ACHN (cell line): Measurements from ENCODE around the gene SEPTIN5.

Source experiments
- DNase-seq: peaks from one replicate; pipeline ENCODE4 v3.0.0-alpha.2; 2015
- in situ Hi-C: cut with HindIII; loops from 2 replicates; pipeline ENCODE4 v1.10.0; 2017; ENCODE audit warnings: low sequenced_read_pairs, low pct_ligation_motif_present, low pct_unique_long_range_greater_than_20kb

Gene SEPTIN5

DNA sequence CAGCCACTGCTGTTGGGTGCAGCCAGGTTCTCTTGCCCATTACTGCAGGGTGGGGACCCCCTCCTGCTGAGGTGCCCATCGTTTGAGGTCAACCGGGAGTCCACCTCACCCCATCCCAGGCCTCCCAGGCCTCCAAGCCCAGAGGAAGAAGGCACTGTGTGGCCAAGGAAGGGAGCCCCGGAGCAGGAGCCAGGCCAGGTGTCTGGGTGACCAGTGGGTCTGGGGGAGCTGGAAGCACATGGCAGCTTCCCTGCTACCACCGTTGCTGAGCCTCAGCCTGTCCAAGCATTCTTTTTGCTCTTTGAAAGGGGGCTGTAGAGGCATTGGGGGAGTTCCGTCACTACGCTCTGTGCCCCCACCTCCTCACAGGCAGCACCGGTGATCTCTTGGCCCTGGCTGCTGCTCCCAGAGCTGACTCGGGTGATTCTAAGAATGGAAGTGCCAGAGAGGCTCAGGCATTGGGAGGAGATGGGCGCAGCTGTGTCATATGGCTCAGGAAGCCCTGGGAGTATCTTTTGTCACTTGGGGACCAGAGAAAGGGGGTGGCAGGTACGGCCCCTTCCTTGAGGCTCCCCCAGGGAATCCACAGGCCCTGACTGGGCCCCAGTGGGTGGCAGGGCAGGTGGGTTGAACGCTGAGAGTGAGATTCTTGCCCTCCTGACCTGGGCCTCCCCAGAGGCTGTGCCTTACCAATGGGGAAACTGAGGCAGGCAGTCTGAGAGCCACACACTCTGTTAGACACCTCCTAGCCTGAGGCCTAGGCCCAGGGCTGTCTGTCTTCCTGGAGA lies 1.9 kb downstream of the SEPTIN5 start:
- no peak for DNase-seq
- in situ Hi-C loops, result no loop called here

DNA sequence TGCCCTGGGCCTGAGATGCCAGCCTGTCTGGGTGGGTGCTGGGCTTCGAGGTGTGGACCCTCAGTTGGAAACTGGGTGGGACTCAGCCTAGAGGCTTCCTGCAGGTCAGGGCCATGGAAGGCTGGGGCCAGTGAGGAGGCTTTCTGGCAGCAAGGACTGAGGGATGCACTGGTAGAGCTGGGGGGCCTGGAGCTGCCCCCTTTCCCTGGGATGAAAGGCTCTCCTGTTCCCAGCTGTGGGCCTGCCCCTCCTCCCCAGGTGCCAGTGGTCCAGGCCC lies 2.5 kb downstream of the SEPTIN5 start:
- no peak for DNase-seq
- in situ Hi-C loops, result no loop called here

DNA sequence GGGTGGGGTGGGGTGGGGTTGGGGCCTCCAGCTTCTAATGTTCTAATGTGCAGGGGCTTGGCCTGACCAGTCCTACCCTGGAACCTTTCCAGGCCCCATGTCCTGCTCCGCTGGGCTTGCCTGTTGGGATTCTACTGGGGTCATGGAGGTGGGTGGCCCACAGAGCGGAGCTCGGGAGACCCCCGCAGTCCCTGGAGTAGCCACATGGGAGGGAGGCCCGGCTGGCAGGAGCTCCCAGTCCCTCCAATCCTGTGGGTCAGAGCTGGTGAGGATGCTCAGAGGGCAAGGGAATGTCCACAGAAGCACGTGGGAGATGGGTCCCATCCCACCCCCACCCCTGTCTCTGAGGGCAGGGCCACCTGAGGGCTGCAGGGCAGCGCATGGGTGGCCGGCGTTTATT lies 2.9 kb downstream of the SEPTIN5 start:
- no peak for DNase-seq
- in situ Hi-C loops, result no loop called here

DNA sequence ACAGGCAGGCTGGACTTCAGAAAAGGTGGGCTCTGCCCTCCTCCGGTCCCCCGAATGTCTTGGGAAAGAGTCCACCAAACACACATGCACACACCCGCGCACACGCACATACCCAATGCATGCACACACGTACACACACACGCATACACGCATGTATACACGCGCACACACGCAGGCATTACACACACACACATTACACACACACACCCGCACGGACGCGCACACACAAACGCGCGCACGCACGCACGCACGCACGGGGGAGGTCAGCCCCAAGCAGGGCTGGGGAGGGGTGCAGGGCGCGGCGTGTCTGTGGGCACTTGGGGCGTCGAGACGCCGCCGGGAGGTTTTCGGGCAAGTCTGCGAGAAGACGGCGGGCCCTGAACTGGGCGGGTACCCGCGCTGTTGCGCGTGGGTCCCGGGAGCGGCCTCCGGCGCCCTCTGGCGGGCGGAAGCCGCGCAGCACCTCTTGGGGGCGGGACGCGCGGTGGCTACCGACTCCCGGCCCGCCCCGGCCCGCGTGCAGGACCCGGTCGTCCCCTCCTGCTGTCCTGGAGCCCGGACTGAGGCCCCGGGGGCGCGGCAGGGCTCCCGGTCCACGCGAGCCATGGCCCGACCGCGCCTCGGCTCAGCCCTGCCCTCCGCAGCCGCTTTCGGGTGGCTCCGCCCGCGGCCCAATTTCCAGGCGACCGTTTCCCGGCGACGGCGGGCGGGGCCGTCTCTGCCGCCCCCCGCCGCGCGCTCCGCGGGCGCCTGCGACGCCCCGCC lies 3.6 kb downstream of the SEPTIN5 start:
- in situ Hi-C loops, result no loop called here

DNA sequence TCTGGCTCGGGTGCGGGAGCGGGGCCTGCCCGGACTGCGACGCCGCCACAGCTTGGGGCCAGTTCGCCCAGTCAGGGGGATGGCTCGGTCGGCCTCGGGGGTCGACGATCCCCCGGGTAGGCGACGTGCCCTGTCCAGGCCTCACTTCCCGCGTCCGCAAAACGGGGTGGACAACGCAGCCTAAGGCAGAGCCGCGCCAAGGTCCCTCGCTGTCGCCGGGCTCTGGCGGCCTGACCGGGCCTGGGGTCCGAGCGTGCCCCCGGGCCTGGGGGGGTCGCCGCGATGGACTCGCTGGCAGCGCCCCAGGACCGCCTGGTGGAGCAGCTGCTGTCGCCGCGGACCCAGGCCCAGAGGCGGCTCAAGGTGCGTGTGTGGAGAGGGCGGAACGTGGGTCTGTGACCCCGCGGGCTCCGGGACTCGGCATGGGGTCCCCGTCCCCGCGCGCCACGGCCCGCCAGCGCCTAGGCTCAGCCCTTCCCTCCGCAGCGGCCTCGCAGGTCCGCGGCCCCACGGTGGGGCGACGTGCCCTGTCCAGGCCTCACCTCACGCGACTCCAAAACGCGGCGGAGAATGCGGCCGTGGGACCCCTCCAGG lies 4.2 kb downstream of the SEPTIN5 start:
- in situ Hi-C loops, result no loop called here
- no peak for DNase-seq

More for the DNA sequence above, 3.6 kb downstream of the SEPTIN5 start:
- DNase-seq, result peak; percentile 57

DNA sequence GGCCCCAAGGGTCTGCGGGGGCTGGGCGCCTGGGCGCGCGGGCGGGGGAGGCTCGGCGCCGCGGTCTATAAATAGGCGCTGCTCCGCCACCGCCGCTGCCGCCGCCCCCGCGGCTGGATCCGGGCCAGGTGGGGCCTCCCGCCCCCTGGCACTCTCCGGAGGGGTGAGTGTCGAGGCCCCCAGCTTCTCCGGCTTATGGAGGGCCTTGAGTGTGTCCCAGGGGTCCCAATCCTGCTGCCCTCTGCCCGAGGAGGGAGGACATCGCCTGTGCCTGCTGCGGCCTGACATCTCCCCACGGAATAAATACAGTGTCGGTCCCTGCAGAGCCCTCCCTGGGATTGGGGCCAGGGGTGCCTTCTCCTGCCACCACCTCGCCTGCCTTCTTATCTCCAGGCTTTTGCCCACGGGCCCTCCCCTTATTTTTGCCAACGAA lies 4.8 kb downstream of the SEPTIN5 start:
- DNase-seq, result no peak
- in situ Hi-C loops, result no loop called here

DNA sequence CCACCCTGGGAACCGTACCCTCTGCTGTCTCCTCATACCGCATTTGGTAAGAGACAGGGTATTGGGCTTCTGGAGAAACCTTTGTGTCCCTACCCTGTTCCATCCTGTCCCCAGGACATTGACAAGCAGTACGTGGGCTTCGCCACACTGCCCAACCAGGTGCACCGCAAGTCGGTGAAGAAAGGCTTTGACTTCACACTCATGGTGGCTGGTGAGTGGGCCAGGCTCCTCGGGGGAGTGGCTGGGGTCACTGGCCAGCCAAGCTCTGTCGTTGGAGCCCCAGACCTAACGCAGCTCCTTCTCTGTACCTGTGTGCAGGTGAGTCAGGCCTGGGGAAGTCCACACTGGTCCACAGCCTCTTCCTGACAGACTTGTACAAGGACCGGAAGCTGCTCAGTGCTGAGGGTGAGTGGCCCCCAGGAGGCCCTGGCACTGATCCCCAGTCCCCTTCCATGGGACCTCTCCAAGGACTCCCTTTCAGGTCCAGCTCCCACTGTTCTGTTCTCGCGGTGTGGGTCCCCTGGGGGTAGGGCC lies 5.3 kb downstream of the SEPTIN5 start:
- no peak for DNase-seq
- in situ Hi-C loops, result no loop called here

DNA sequence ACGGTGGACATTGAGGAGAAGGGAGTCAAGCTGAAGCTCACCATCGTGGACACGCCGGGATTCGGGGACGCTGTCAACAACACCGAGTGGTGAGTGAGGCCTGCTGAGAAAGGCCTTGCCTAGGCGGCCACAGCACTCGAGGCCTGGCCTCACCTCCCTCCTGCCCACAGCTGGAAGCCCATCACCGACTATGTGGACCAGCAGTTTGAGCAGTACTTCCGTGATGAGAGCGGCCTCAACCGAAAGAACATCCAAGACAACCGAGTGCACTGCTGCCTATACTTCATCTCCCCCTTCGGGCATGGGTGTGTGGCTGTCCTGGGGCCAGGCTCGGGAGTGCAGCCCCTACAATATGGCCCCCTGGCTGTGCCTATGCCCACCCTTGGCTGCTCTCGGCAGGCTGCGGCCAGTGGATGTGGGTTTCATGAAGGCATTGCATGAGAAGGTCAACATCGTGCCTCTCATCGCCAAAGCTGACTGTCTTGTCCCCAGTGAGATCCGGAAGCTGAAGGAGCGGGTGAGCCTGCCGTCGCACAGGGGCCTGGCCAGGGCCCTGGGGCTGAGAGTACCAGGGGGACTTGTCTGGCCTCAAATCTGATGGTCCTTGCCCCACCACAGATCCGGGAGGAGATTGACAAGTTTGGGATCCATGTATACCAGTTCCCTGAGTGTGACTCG lies 6.0 kb downstream of the SEPTIN5 start:
- in situ Hi-C loops, result no loop called here
- no peak for DNase-seq

DNA sequence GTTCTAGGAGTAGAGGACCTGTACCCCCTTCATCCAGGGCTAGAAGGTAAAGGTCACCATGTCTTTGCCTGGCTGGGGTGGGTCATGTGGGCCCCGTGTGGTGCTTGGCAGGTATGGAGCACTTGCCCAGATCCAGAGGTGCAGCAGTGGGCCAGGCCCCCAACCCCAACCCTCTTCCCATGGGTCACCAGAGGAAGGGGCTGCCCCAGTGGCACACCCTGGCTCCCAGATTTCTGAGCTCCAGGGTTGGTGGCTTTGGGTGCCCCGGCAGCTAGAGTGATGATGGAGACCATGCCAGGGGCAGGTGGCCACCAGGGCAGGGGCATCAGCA lies 6.7 kb downstream of the SEPTIN5 start:
- no peak for DNase-seq
- in situ Hi-C loops, result no loop called here

DNA sequence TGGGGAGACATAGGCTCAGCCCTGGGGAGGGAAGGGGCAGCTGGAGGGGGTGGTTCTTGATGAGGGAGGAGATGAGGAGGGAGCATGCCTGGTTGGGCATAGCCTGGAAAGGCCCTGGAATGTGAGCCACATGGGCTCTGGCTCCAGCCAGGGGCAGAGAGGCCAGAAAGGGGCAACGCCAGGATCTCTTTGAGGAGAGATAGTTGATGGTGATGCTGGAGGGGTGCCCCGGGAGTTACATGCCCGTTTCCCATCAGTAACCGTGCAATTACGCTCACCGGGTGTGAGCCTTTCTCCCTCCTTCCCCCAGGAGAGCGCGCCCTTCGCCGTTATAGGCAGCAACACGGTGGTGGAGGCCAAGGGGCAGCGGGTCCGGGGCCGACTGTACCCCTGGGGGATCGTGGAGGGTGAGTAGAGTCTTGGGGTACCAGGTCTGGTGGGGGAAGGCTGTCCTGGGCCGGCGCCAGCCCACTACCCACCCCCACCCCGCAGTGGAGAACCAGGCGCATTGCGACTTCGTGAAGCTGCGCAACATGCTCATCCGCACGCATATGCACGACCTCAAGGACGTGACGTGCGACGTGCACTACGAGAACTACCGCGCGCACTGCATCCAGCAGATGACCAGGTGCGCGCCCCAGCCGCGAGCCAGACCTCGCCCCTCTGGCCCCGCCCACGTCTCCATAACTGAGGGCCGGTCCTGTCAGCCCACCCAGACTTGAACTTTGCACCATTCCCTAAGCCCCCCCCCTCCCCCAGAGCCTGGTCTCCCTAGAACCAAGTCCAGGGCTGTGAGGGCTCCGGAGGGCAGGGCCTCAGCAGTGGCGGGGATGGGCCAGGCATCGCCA lies 7.3 kb downstream of the SEPTIN5 start:
- in situ Hi-C loops, result no loop called here
- DNase-seq, result no peak

DNA sequence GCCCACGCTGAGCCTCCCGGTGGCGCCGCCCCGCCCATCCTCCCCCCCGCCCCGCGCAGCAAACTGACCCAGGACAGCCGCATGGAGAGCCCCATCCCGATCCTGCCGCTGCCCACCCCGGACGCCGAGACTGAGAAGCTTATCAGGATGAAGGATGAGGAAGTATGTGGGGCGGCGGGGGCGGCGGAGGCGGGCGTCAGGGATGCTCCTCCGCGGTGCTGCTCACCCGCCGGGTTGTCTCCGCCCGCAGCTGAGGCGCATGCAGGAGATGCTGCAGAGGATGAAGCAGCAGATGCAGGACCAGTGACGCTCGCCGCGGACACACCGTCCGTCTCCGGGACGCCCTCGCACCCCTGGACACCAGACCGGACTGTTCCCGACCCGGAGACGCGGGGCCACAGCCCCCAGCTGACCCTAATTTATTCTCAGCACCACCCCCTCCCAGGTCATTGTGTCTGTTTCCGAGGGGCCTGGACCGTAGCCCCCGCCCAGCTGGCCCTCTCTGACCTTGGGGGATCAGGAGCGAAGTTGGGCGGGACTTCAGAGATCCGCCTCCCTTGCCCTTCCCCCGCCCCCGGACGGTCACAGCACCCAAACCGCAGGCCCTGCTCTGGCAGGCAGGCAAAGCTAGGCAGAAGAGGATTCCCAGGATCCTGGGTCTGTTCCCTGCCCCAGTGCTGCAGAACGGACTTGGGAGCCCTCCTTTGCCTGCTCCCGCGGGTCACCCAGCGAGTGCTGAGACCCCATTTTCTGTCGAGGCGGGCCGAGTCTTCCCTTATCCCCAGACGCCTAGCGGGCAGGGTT lies 8.1 kb downstream of the SEPTIN5 start:
- in situ Hi-C loops, result no loop called here
- DNase-seq, result no peak

DNA sequence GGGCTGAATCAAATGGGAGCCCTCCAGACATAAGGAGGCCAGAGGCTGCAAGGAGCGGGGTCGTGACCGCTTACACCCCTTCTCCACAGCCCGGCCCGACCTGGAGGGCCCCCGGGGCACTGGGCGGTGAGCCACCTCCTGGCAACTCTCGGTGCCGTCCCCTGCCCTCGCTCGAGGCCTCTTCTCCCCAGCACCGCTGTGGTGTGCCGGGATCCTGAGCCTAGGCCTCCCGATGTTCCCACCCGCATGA lies 8.6 kb downstream of the SEPTIN5 start:
- in situ Hi-C loops, result no loop called here
- no peak for DNase-seq

DNA sequence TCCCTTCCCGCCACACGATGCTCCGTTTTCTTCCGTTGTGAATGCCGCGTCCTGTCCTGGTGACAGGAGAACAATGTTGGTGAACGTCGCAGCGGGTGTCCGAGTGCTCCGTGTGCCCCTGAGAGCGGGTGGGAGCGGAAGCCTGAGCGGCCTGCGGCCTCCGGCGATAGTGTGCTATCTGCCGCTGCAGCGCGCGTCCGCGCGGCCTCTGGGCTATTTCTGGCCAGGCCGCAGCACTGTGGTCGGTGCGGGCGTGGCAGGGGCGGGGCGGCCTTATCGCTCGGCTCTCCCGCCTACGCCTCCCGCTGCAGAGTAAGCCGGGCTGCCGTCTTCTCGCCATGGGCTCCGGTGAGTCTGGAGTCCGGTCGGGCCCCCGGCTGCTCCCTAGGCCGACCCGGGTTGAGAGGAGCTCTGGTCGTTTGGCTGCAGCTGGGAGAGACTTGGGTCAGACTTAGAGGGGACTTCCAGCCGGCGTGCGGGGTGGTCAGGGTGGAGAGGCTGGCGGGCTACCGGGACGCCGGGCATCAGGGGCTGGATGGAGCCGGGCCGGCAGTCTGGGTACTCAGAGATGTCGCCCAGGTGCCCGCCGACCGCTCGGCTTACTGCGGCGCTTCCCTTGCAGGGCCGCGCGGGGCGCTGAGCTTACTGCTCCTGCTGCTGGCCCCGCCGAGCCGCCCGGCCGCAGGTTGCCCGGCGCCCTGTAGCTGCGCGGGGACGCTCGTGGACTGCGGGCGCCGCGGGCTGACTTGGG lies 9.1 kb downstream of the SEPTIN5 start, which contains the start of gene GP1BB:
GP1BB (plus strand) TSS at position 308 of the 751 bp plus-strand sequence; CDS start at position 339, 31 bp downstream.
- peak; percentile 42 for DNase-seq
- in situ Hi-C loops, result no loop called here

DNA sequence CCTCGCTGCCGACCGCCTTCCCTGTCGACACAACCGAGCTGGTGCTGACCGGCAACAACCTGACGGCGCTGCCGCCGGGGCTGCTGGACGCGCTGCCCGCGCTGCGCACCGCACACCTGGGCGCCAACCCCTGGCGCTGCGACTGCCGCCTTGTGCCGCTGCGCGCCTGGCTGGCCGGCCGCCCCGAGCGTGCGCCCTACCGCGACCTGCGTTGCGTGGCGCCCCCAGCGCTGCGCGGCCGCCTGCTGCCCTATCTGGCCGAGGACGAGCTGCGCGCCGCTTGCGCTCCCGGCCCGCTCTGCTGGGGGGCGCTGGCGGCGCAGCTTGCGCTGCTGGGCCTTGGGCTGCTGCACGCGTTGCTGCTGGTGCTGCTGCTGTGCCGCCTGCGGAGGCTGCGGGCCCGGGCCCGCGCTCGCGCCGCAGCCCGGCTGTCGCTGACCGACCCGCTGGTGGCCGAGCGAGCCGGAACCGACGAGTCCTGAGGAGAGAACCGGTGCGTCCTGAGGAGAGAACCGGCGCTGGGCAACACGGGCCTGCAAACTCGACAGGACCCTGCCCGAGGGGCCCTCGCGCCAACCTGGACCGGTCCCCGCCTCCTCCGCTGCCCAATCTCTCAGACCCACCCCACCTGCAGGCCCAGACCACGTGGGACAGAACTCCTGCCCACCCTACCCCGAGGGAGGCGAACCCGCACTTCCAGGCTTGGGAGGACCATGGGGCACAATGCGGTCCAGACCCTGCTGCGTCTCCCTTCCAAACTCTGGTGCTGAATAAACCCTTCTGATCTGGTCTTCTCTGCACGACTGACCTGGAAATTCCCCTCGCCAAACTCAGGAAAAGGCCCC lies 9.9 kb downstream of the SEPTIN5 start:
- in situ Hi-C loops, result no loop called here
- DNase-seq, result peak; percentile 61

DNA sequence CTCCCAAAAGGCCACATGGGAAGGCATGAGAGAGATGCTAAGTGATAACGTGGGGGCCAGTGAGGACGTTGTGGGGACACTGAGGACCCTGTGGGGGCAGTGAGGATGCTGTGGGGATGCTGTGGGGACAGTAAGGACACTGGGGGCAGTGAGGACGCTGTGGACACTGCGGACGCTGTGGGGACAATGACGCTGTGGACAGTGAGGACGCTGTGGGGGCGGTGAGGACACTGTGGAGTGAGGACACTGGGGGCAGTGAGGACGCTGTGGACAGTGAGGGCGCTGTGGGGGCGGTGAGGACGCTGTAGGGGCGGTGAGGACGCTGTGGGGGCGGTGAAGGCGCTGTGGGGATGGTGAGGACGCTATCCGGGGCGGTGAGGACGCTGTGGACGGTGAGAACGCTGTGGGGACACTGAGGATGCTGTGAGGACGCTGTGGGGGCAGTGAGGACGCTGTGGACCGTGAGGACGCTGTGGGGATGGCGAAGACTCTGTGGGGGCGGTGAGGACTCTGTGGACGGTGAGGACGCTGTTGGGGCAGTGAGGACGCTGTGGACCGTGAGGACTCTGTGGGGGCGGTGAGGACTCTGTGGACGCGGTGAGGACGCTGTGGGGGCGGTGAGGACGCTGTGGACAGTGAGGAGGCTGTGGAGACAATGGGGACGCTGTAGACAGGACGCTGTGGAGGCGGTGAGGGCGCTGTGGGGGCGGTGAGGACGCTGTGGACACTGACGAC lies 10.8 kb downstream of the SEPTIN5 start:
- in situ Hi-C loops, result no loop called here
- DNase-seq, result no peak
